Measurements from ENCODE around the gene TACR1. TPM values are rescaled to one million over a fixed set of nuclear protein-coding genes. Genes with fewer than 3 reads are reported as not detected.

TACR1 gene
- total and polyA plus RNA-seq, 9 donors = 0.07 to 0.54 (median 0.24) TPM

DNA sequence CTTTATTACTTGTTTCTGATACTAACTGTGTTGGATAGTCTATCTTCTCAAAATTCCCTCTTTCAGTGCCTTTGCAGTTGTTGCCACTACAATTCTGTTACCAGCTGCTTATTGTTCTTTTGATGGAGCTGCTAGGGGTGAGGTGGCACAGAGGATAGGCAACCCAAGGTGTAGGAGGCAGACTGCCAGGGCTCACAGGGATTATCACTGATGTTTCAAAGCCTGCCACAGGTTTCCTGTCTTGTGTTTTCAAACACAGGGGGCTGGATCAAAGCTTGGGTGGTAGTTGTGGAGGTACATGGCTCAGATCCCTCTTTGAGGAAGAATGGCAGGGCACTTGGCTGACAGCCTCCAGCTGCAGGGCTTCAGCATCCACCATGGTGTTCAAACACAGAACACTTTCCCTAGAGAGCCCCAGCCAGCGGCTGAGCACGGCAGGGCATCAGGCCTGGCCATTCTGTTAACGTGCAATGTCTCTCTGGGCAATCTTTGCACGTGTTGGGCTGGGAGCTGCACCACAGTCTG is 153.7 kb downstream of the TACR1 start:
- H3K27me3 ChIP-seq (ENCODE audit: control insufficient read depth, insufficient read depth, low read length) = no peaks in the 10 kb centered on the region
- H3K9me3 ChIP-seq (replicated peaks; ENCODE audit: control insufficient read depth, low read depth, low read length) = no peaks in the 10 kb centered on the region
- H3K4me3 ChIP-seq (ENCODE audit: low read length) = no peak overlapping the region
- peaks cover 22% of the 10 kb centered on the region for H3K4me1 ChIP-seq (ENCODE audit: control insufficient read depth, insufficient read depth, low read length)
- H3K36me3 ChIP-seq (ENCODE audit: control insufficient read depth, insufficient read depth, low read length) = no peaks in the 10 kb centered on the region
- no peak overlapping the region for H3K27ac ChIP-seq (ENCODE audit: low read length)
- WGBS (ENCODE audit: insufficient coverage) = 66% methylated on average over 4 of the region's 4 CpGs
- no peak for DNase-seq

DNA sequence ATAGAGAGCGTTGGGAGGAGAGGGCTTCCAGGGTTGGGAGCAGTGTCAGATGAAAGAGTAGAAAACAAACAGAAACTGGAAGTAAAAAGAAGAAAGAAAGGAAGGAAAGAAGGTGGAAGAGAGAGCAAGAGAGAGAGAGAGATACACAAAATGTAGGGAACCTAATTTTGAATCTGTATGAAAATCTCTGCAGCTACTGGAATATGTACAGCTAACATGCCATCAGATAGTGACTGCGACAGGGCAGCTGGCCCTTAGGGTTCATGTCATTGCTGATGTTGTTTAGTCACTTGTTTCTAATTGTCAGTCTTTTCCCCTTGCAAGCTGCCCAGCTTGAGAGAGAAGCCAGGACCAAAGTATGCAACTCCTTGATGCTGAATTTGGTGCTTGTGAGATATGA is 155.0 kb downstream of the TACR1 start:
- DNase-seq = no peak
- Histone ChIP-seq H3K9me3 (replicated peaks; ENCODE audit: control insufficient read depth, low read depth, low read length) (no peaks in the 10 kb centered on the region), H3K27ac (ENCODE audit: low read length) (no peak overlapping the region), H3K36me3 (ENCODE audit: control insufficient read depth, insufficient read depth, low read length) (no peaks in the 10 kb centered on the region), H3K27me3 (ENCODE audit: control insufficient read depth, insufficient read depth, low read length) (no peaks in the 10 kb centered on the region), H3K4me3 (ENCODE audit: low read length) (no peak overlapping the region), H3K4me1 (ENCODE audit: control insufficient read depth, insufficient read depth, low read length) (peaks cover 22% of the 10 kb centered on the region)
- 95% methylated on average over 2 of the region's 2 CpGs for WGBS (ENCODE audit: insufficient coverage)

DNA sequence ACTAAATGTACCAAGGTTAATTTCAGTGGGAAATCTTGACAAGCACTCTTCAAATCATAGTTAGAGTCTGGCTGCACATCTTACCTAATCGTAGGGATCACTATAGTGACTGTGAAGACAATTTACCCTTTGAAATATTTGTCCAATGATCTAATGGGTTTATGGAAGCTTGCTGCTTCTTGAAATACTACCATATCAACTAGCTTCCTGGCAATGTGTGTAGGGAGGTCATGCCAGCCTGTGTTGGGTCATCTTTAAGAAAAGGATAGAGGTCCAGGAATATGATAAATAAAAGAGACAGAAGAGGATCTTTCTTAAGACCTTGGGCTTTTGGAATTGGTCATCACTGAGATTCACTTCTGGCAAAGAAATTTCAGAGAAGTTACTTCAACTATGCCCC is 156.5 kb downstream of the TACR1 start:
- no CpG with 5 or more reads among the region's 1 CpG for WGBS (ENCODE audit: insufficient coverage)

DNA sequence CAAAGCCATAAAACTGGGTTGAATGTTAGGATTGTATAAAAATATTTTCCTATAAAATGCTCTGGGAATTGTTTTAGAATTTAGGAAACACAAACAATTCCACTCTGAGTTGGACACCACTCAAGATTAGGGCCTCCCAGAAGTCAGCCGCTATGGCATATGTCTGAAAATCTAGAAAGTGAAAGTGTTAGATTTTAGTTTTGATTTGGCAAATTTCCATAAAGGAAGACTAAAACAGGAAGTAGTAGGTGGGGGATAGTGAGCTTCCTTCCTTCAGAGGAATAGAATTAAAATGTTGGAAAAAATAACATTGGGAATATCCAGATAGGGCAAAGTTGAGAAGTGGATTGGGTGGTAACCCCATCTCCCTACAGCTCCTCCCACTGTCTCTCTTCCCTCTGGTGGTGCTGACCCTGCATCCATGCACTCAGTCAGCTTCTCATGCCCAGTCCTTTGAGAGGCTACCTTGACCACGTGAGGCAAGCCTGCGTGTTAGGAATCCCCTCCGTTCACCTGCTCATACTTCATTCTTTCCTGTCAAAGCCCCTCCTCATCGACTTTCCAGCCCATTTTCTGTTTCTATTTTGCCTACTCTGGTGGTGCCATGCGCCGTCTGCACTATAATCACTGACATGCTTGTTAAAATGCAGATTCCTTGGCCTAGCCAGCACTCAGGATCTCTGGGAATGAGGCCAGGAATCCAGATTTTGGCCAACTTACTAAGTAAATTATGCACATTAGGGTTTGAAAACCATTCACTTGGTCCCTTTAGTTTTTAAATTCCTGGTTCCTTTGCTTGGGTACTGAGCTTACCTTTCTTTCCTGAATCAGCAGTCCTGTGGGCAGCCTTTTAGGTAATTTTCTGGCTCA is 157.4 kb downstream of the TACR1 start:
- no peaks in the 10 kb centered on the region for H3K27me3 ChIP-seq (ENCODE audit: control insufficient read depth, insufficient read depth, low read length)
- H3K36me3 ChIP-seq (ENCODE audit: control insufficient read depth, insufficient read depth, low read length) = no peaks in the 10 kb centered on the region
- H3K27ac ChIP-seq (ENCODE audit: low read length) = peak overlapping the region; percentile 57
- peak; percentile 81 for DNase-seq
- H3K4me3 ChIP-seq (ENCODE audit: low read length) = no peak overlapping the region
- 73% methylated on average over 7 of the region's 7 CpGs for WGBS (ENCODE audit: insufficient coverage)
- H3K4me1 ChIP-seq (ENCODE audit: control insufficient read depth, insufficient read depth, low read length) = peaks cover 9% of the 10 kb centered on the region
- H3K9me3 ChIP-seq (replicated peaks; ENCODE audit: control insufficient read depth, low read depth, low read length) = no peaks in the 10 kb centered on the region

More for the DNA sequence above, 156.5 kb downstream of the TACR1 start:
- Histone ChIP-seq H3K27ac (ENCODE audit: low read length) (no peak overlapping the region), H3K9me3 (replicated peaks; ENCODE audit: control insufficient read depth, low read depth, low read length) (no peaks in the 10 kb centered on the region), H3K36me3 (ENCODE audit: control insufficient read depth, insufficient read depth, low read length) (no peaks in the 10 kb centered on the region), H3K4me1 (ENCODE audit: control insufficient read depth, insufficient read depth, low read length) (peaks cover 15% of the 10 kb centered on the region), H3K4me3 (ENCODE audit: low read length) (no peak overlapping the region), H3K27me3 (ENCODE audit: control insufficient read depth, insufficient read depth, low read length) (no peaks in the 10 kb centered on the region)
- DNase-seq = no peak

DNA sequence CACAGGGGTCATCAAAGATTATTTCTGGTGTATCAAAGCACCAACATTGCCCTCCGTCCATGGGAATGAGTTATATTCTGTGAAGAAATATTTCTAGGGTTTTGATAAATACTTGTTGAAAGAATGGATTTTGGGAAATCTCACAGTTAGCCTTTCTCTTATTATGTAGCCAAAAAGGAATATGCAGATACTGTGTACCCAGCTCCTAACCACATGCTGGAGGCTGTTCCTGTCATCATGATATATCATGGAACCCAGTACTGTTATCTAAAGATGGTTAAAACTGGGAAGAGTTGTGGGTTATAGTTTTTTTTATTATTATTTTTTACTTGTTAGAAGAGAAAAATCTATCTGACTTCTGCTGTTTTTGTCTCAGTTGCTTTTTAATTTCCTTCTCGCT is 158.1 kb downstream of the TACR1 start:
- Histone ChIP-seq H3K27ac (ENCODE audit: low read length) (peak overlapping the region; percentile 57), H3K27me3 (ENCODE audit: control insufficient read depth, insufficient read depth, low read length) (no peaks in the 10 kb centered on the region), H3K4me1 (ENCODE audit: control insufficient read depth, insufficient read depth, low read length) (peaks cover 8% of the 10 kb centered on the region), H3K36me3 (ENCODE audit: control insufficient read depth, insufficient read depth, low read length) (no peaks in the 10 kb centered on the region), H3K9me3 (replicated peaks; ENCODE audit: control insufficient read depth, low read depth, low read length) (no peaks in the 10 kb centered on the region), H3K4me3 (ENCODE audit: low read length) (no peak overlapping the region)
- WGBS (ENCODE audit: insufficient coverage) = no CpG with 5 or more reads among the region's 2 CpGs
- no peak for DNase-seq

DNA sequence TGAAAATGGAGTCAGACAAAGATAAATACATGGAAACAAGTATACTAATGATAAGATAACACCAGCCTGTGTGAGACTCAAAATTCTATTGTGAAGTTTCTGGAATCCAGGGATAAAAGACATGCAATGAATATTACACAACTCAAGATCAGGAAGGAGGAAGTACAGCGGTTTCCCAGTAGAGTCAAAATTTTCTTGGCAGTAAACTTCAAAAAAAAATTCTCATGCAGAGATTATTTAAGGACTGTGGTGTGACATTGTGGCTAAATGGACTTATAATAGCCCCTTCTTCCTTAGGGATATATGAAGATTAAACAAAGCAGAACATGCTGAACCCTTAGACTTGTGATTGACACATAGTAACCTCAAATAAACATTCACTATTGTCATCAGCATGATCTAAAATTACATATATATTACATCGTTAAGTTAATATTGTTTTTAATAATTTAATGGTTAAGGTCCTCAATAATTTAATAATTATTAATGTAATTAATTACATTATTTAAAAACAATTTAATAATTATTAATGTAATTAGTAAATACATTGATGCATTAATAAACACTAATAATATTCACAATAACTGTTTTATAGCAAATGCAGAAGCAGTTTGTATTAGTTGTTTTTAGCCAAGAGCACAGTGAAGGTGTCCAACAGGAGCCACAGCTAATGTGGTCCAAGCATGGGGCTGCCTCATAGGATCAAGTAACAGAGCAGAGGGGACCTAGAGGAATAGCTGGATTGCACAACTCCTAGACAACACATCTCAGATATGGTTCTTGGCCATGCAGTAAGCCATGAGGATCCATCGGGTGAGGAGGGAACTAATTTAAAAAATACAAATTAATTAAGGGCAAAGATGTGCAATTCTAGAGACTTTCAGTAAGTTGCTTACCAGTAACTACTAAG is 163.6 kb downstream of the TACR1 start:
- Histone ChIP-seq H3K27me3 (ENCODE audit: control insufficient read depth, insufficient read depth, low read length) (no peaks in the 10 kb centered on the region), H3K4me3 (ENCODE audit: low read length) (no peak overlapping the region), H3K9me3 (replicated peaks; ENCODE audit: control insufficient read depth, low read depth, low read length) (no peaks in the 10 kb centered on the region), H3K4me1 (ENCODE audit: control insufficient read depth, insufficient read depth, low read length) (peaks cover 3% of the 10 kb centered on the region), H3K36me3 (ENCODE audit: control insufficient read depth, insufficient read depth, low read length) (no peaks in the 10 kb centered on the region), H3K27ac (ENCODE audit: low read length) (no peak overlapping the region)
- WGBS (ENCODE audit: insufficient coverage) = no CpG with 5 or more reads among the region's 3 CpGs
- DNase-seq = peak; percentile 56

DNA sequence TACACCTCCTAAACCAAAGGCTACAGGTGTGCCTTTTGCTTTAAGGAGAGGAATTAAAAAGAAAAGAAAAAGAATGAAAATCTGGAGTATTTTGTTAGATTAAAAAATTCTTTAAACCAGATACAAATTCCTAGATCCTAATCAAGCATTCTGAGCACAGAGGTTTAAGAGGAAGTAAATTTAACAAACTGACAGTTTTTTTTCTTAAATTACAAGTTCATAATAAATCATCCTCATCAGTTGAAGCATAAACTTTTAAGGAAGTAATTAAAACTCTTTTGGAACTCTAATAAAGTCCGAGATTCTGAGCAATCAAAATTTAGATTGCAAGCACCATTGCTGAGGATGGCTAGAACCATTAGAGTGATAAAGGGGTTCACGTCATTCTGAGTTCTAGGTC is 165.8 kb downstream of the TACR1 start:
- DNase-seq = no peak
- no peaks in the 10 kb centered on the region for H3K9me3 ChIP-seq (replicated peaks; ENCODE audit: control insufficient read depth, low read depth, low read length)
- 79% methylated on average over 2 of the region's 2 CpGs for WGBS (ENCODE audit: insufficient coverage)
- H3K4me1 ChIP-seq (ENCODE audit: control insufficient read depth, insufficient read depth, low read length) = peaks cover 3% of the 10 kb centered on the region
- no peaks in the 10 kb centered on the region for H3K36me3 ChIP-seq (ENCODE audit: control insufficient read depth, insufficient read depth, low read length)
- no peak overlapping the region for H3K27ac ChIP-seq (ENCODE audit: low read length)
- no peak overlapping the region for H3K4me3 ChIP-seq (ENCODE audit: low read length)
- H3K27me3 ChIP-seq (ENCODE audit: control insufficient read depth, insufficient read depth, low read length) = no peaks in the 10 kb centered on the region

DNA sequence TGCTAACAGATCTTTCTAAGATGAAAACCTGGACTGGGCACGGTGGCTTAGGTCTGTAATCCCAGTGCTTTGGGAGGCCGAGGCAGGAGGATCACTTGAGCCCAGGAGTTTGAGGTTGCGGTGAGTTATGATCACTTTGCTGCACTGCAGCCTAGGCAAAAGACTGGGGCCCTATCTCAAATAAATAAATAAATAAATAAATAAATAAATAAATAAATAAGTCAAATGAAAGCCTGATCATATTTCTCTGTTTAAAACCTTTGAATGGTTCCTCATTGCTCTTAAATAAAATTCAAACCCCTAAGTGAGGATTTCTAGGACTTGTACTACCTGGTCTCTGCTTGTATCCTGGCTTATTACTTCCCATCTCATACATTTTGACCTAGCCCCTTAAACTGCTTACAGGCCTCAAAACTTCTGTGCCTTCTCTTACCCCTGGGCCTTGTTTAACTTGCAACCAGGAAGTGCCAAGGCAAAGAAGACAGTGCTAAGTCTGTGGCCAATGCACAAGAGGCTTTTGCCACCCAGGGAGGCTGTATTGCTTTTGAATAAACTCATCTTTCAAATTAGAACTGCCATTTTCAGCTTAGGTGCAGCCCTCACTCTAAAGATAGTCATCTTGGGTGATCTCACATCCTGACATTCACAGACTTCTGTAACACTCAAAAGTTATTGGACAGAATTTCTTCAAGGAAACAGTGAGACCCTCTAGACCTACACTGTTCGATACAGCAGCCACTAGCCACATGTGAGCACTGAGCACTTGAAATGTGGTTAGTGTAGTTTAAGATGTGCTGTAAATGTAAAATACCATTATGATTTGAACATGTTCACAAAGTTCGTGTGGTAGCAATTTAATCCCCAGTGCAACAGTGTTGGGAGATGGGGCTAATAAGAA is 167.2 kb downstream of the TACR1 start:
- Histone ChIP-seq H3K27me3 (ENCODE audit: control insufficient read depth, insufficient read depth, low read length) (no peaks in the 10 kb centered on the region), H3K9me3 (replicated peaks; ENCODE audit: control insufficient read depth, low read depth, low read length) (no peaks in the 10 kb centered on the region), H3K27ac (ENCODE audit: low read length) (no peak overlapping the region), H3K4me1 (ENCODE audit: control insufficient read depth, insufficient read depth, low read length) (peaks cover 3% of the 10 kb centered on the region), H3K4me3 (ENCODE audit: low read length) (no peak overlapping the region), H3K36me3 (ENCODE audit: control insufficient read depth, insufficient read depth, low read length) (no peaks in the 10 kb centered on the region)
- no peak for DNase-seq
- 67% methylated on average over 3 of the region's 5 CpGs for WGBS (ENCODE audit: insufficient coverage)

DNA sequence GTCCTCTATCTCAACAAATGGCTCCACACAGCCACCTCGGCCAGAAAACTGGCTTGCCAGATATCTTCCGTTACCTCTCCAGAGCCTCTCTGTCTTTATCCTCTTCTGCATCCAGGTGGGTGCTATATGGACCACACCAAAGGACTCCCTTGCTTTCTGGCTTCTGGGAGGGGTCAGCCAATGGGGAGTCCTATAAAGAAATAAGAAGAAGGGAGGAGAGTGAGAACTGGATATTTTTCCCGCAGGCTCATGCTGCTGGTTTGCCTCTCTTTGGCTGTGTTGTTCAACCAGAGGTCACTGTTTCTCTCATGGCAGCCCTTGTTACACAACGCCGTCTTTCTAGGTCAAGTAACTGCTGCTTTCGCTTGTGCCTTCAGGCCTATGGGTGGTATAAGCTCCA is 168.1 kb downstream of the TACR1 start:
- Histone ChIP-seq H3K27ac (ENCODE audit: low read length) (no peak overlapping the region), H3K36me3 (ENCODE audit: control insufficient read depth, insufficient read depth, low read length) (no peaks in the 10 kb centered on the region), H3K9me3 (replicated peaks; ENCODE audit: control insufficient read depth, low read depth, low read length) (no peaks in the 10 kb centered on the region), H3K27me3 (ENCODE audit: control insufficient read depth, insufficient read depth, low read length) (no peaks in the 10 kb centered on the region), H3K4me3 (ENCODE audit: low read length) (no peak overlapping the region), H3K4me1 (ENCODE audit: control insufficient read depth, insufficient read depth, low read length) (peaks cover 3% of the 10 kb centered on the region)
- WGBS (ENCODE audit: insufficient coverage) = 90% methylated on average over 5 of the region's 6 CpGs
- no peak for DNase-seq

All from muscle of leg (tissue), 11 donors.